GM12865 (cell line): ENCODE data around the gene SDR39U1.
"Not testable (repeated sequence)": the region's sequence is repeated elsewhere in the genome, so short reads cannot be mapped to it uniquely, and the experiment has no call there.

Experiments used
- DNase-seq: peaks from one replicate; pipeline ENCODE4 v3.0.0; 2010; ENCODE audit warnings: low read depth
- H3K4me3 ChIP-seq: 2 replicates; pipeline ENCODE4 v1.5.1; 2011; ENCODE audit warnings: mild to moderate bottlenecking, low read depth, low read length, control low read depth
- CTCF ChIP-seq: IDR thresholded peaks from 2 replicates; pipeline ENCODE4 v1.5.1; 2011; ENCODE audit warnings: low read length, control low read depth, low read depth, inconsistent platforms; ENCODE audit not compliant: insufficient read depth; ENCODE audit errors: missing control alignments

SDR39U1 gene

GRCh38 chr14:24473211-24473610 lies 30.6 kb upstream of the SDR39U1 start:
- no peak overlapping the region for H3K4me3 ChIP-seq
- no peak for TF ChIP-seq CTCF

GRCh38 chr14:24470450-24470849 lies 27.9 kb upstream of the SDR39U1 start:
- not testable (repeated sequence) for H3K4me3 ChIP-seq, DNase-seq

More at GRCh38 chr14:24473211-24473610, 30.6 kb upstream of the SDR39U1 start:
- no peak for DNase-seq

- no peak overlapping the region for H3K4me3 ChIP-seq
- no peak for DNase-seq
- no peak for TF ChIP-seq CTCF
Measured at GRCh38 chr14:24465805-24466204, 23.2 kb upstream of the SDR39U1 start.

GRCh38 chr14:24465368-24465767 lies 22.8 kb upstream of the SDR39U1 start:
- H3K4me3 ChIP-seq: no peak overlapping the region
- no peak for TF ChIP-seq CTCF
- no peak for DNase-seq

GRCh38 chr14:24463884-24464785 lies 21.6 kb upstream of the SDR39U1 start:
- no peak for TF ChIP-seq CTCF
- H3K4me3 ChIP-seq: no peak overlapping the region
- no peak for DNase-seq

GRCh38 chr14:24463017-24463883 lies 20.7 kb upstream of the SDR39U1 start:
- no peak for TF ChIP-seq CTCF
- H3K4me3 ChIP-seq: no peak overlapping the region
- peak; percentile 21 for DNase-seq

- no peak for TF ChIP-seq CTCF
- no peak overlapping the region for H3K4me3 ChIP-seq
- no peak for DNase-seq
Measured at GRCh38 chr14:24461336-24461735, 18.8 kb upstream of the SDR39U1 start.
